BE2C (cell line): ENCODE results near the gene COG1.

ENCODE experiments used
- DNase-seq: peaks from one replicate; pipeline ENCODE4 v3.0.0-alpha.2; 2020
- H3K27me3 ChIP-seq: fragments of 250-450 bp; sonication (Bioruptor Pico); 2 replicates; pipeline ENCODE4 v1.5.1; 2020; ENCODE audit warnings: mild to moderate bottlenecking
- H3K36me3 ChIP-seq: fragments of 250-450 bp; sonication (Bioruptor Pico); 2 replicates; pipeline ENCODE4 v1.5.1; 2020; ENCODE audit warnings: mild to moderate bottlenecking
- H3K4me1 ChIP-seq: fragments of 250-450 bp; sonication (Bioruptor Pico); 2 replicates; pipeline ENCODE4 v1.5.1; 2020
- H3K4me3 ChIP-seq: 2 replicates; pipeline ENCODE4 v1.5.1; 2011; ENCODE audit warnings: low read depth, low read length
- H3K9me3 ChIP-seq: fragments of 250-450 bp; sonication (Bioruptor Pico); 2 replicates; pipeline ENCODE4 v1.5.1; 2020
- TF ChIP-seq, protein P1 (sequence below): IDR thresholded peaks from 2 replicates; pipeline ENCODE4 v1.5.1; 2012; ENCODE audit warnings: mild to moderate bottlenecking, low read depth, low read length

The COG1 gene

GRCh38 chr17:73209436-73209835 lies 16.6 kb downstream of the COG1 start:
- H3K9me3 ChIP-seq: no peaks in the 10 kb centered on the region
- H3K4me3 ChIP-seq: no peak overlapping the region
- no peaks in the 10 kb centered on the region for H3K27me3 ChIP-seq
- DNase-seq: no peak
- peaks cover 48% of the 10 kb centered on the region for H3K36me3 ChIP-seq
- TF ChIP-seq, protein P1, sequence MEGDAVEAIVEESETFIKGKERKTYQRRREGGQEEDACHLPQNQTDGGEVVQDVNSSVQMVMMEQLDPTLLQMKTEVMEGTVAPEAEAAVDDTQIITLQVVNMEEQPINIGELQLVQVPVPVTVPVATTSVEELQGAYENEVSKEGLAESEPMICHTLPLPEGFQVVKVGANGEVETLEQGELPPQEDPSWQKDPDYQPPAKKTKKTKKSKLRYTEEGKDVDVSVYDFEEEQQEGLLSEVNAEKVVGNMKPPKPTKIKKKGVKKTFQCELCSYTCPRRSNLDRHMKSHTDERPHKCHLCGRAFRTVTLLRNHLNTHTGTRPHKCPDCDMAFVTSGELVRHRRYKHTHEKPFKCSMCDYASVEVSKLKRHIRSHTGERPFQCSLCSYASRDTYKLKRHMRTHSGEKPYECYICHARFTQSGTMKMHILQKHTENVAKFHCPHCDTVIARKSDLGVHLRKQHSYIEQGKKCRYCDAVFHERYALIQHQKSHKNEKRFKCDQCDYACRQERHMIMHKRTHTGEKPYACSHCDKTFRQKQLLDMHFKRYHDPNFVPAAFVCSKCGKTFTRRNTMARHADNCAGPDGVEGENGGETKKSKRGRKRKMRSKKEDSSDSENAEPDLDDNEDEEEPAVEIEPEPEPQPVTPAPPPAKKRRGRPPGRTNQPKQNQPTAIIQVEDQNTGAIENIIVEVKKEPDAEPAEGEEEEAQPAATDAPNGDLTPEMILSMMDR: no peak
- no peaks in the 10 kb centered on the region for H3K4me1 ChIP-seq

GRCh38 chr17:73210002-73210678 lies 17.3 kb downstream of the COG1 start:
- no peak for DNase-seq
- Histone ChIP-seq H3K9me3 (no peaks in the 10 kb centered on the region), H3K4me3 (no peak overlapping the region), H3K27me3 (no peaks in the 10 kb centered on the region), H3K4me1 (no peaks in the 10 kb centered on the region), H3K36me3 (peaks cover 42% of the 10 kb centered on the region)
- TF ChIP-seq, protein P1: peak; percentile 38

GRCh38 chr17:73211745-73212144 lies 18.9 kb downstream of the COG1 start:
- peaks cover 35% of the 10 kb centered on the region for H3K36me3 ChIP-seq
- no peak for DNase-seq
- H3K27me3 ChIP-seq: no peaks in the 10 kb centered on the region
- H3K4me3 ChIP-seq: no peak overlapping the region
- TF ChIP-seq, protein P1: no peak
- no peaks in the 10 kb centered on the region for H3K4me1 ChIP-seq
- H3K9me3 ChIP-seq: no peaks in the 10 kb centered on the region

GRCh38 chr17:73214008-73214407 lies 21.2 kb downstream of the COG1 start:
- DNase-seq: no peak
- Histone ChIP-seq H3K27me3 (no peaks in the 10 kb centered on the region), H3K36me3 (peaks cover 18% of the 10 kb centered on the region), H3K4me1 (no peaks in the 10 kb centered on the region), H3K9me3 (no peaks in the 10 kb centered on the region), H3K4me3 (no peak overlapping the region)
- TF ChIP-seq, protein P1: no peak

DNA sequence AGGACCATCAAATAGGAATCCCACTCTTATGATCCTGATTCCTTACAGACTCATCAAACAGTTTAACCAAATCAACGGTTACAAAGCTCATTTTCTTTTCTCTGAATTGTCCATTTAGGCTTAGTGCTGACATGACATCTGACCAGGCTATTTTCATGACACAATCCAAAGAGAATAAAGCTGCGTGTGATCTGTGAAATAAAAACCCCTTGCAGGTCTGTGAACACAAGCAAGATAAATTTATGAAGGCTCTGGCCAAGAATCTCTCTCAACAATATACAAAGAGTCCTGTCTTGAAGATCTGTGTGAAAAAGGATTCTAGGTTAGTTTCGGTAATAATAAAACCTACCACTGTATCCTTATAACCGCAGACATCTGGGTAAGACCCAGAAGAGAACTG lies 22.0 kb downstream of the COG1 start:
- no peaks in the 10 kb centered on the region for H3K4me1 ChIP-seq
- no peak overlapping the region for H3K4me3 ChIP-seq
- no peaks in the 10 kb centered on the region for H3K9me3 ChIP-seq
- TF ChIP-seq, protein P1: no peak
- no peaks in the 10 kb centered on the region for H3K27me3 ChIP-seq
- H3K36me3 ChIP-seq: peaks cover 9% of the 10 kb centered on the region
- DNase-seq: no peak

DNA sequence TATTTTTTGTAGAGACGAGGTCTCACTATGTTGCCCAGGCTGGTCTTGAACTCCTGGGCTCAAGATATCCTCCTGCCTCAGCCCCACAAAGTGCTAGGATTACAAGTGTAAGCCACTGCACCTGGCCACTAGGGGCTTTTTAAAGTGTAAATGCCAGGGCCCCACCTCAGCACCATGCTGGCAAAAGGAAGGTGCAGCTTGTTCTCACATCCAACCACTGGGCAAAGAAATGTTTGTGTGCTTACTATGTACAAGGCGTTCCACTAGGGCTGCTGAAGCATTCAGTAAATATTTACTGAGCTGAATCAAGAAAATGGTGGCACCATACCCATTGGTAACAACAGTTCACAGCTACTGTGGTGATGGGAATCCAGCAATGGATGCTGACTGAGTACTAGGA lies 22.6 kb downstream of the COG1 start:
- Histone ChIP-seq H3K27me3 (no peaks in the 10 kb centered on the region), H3K36me3 (peaks cover 6% of the 10 kb centered on the region), H3K4me1 (no peaks in the 10 kb centered on the region), H3K4me3 (no peak overlapping the region), H3K9me3 (no peaks in the 10 kb centered on the region)
- TF ChIP-seq, protein P1: peak; percentile 17
- DNase-seq: no peak
